ENCODE results near the gene IGF2R.

Gene IGF2R

GRCh38 chr6:160031442-160031841, 62.6 kb downstream of the IGF2R start:
- TF ChIP-seq, protein P1, sequence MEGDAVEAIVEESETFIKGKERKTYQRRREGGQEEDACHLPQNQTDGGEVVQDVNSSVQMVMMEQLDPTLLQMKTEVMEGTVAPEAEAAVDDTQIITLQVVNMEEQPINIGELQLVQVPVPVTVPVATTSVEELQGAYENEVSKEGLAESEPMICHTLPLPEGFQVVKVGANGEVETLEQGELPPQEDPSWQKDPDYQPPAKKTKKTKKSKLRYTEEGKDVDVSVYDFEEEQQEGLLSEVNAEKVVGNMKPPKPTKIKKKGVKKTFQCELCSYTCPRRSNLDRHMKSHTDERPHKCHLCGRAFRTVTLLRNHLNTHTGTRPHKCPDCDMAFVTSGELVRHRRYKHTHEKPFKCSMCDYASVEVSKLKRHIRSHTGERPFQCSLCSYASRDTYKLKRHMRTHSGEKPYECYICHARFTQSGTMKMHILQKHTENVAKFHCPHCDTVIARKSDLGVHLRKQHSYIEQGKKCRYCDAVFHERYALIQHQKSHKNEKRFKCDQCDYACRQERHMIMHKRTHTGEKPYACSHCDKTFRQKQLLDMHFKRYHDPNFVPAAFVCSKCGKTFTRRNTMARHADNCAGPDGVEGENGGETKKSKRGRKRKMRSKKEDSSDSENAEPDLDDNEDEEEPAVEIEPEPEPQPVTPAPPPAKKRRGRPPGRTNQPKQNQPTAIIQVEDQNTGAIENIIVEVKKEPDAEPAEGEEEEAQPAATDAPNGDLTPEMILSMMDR (IDR thresholded peaks at IDR 0.05; ENCODE audit: low read depth, low read length), result no peak
- TF ChIP-seq MYC (IDR thresholded peaks at IDR 0.05; ENCODE audit: low read depth, low read length) (no peak), POLR2A (IDR thresholded peaks at IDR 0.05; ENCODE audit: extremely low read depth, insufficient read length) (no peak)
- TF ChIP-seq, protein P2, sequence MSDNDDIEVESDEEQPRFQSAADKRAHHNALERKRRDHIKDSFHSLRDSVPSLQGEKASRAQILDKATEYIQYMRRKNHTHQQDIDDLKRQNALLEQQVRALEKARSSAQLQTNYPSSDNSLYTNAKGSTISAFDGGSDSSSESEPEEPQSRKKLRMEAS (IDR thresholded peaks at IDR 0.05; ENCODE audit: low read depth, low read length), result no peak
- H3K4me3 ChIP-seq (ENCODE audit: low read depth, low read length), result no peak overlapping the region
- no peak for DNase-seq (ENCODE audit: low read depth)

DNA sequence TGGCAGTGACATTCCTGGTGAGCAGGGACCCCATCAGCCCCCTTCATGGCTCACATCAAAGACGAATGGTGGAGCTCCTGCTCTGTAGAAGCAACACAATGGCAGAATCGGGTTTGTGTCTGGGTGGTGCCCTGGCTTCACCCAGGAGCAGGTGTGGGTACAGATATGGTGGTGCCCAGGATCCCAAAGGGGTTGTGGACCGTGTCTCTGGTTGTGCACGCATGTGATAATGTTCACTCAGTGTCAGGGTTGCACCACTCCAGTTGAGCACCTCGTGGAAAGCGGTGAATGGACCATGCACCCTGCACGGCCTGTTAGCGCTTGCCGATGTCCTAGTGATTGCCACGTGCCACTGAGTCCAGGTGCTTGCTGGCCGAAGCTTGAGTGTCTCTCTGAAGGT, 63.0 kb downstream of the IGF2R start:
- DNase-seq (ENCODE audit: low read depth), result no peak
- no peak for TF ChIP-seq POLR2A (IDR thresholded peaks at IDR 0.05; ENCODE audit: extremely low read depth, insufficient read length)
- no peak overlapping the region for H3K4me3 ChIP-seq (ENCODE audit: low read depth, low read length)

DNA sequence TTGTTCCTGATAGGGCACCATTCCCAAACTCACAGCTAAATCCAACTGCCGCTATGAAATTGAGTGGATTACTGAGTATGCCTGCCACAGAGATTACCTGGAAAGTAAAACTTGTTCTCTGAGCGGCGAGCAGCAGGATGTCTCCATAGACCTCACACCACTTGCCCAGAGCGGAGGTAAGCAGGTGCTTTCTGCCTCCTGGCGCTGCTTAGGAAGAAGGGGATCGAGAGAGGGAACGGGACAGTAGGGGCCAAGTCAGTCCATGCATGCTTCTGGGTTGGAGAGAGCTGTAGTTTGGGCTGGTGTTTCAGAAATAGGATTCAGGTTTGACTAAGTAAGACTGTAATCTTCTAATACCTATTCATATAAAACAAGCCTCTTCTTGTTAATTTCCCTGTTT, 63.7 kb downstream of the IGF2R start:
- no peak for DNase-seq (ENCODE audit: low read depth)
- no peak overlapping the region for H3K4me3 ChIP-seq (ENCODE audit: low read depth, low read length)
- TF ChIP-seq, protein P2 (IDR thresholded peaks at IDR 0.05; ENCODE audit: low read depth, low read length), result no peak
- no peak for TF ChIP-seq MYC (IDR thresholded peaks at IDR 0.05; ENCODE audit: low read depth, low read length)
- TF ChIP-seq, protein P1 (IDR thresholded peaks at IDR 0.05; ENCODE audit: low read depth, low read length), result no peak
- no peak for TF ChIP-seq POLR2A (IDR thresholded peaks at IDR 0.05; ENCODE audit: extremely low read depth, insufficient read length)

GRCh38 chr6:160034036-160034930, 65.4 kb downstream of the IGF2R start:
- DNase-seq (ENCODE audit: low read depth), result no peak
- TF ChIP-seq, protein P1 (IDR thresholded peaks at IDR 0.05; ENCODE audit: low read depth, low read length), result no peak
- TF ChIP-seq, protein P2 (IDR thresholded peaks at IDR 0.05; ENCODE audit: low read depth, low read length), result no peak
- no peak for TF ChIP-seq MYC (IDR thresholded peaks at IDR 0.05; ENCODE audit: low read depth, low read length)
- no peak for TF ChIP-seq POLR2A (IDR thresholded peaks at IDR 0.05; ENCODE audit: extremely low read depth, insufficient read length)

GRCh38 chr6:160035241-160035640, 66.4 kb downstream of the IGF2R start:
- no peak for DNase-seq (ENCODE audit: low read depth)
- no peak overlapping the region for H3K4me3 ChIP-seq (ENCODE audit: low read depth, low read length)
- no peak for TF ChIP-seq POLR2A (IDR thresholded peaks at IDR 0.05; ENCODE audit: extremely low read depth, insufficient read length)
- no peak for TF ChIP-seq MYC (IDR thresholded peaks at IDR 0.05; ENCODE audit: low read depth, low read length)

More at GRCh38 chr6:160034036-160034930, 65.4 kb downstream of the IGF2R start:
- no peak overlapping the region for H3K4me3 ChIP-seq (ENCODE audit: low read depth, low read length)

DNA sequence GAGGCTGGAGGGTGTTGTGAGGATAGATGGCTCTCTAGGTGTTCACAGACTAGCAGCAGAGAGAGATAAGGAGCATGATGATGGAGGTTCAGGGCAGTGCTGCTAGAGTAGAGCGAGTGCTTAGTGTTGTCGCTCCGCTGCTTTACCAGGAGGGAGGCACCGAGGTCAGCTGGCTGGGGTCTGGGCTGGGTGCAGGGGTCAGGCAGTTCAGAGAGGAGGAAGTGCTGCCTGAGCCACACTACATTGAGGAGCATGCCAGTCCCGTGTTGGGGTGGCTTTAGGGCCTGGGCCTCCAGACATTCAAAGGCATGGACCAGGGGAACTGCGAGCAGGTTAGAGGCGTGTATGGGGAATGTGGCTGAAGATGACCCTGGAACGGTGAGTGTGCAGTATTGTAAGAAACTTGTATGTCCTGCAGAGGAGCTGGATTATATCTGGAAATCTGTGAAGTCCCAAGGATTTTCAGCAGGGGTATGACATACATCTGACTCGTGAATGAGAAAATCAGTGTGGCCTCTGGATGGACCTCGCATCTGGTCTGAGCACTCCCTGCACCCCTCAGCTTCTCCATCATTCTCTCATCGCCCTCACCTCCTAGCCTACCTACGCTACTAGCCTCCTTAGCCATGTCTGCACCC, 66.9 kb downstream of the IGF2R start:
- no peak for DNase-seq (ENCODE audit: low read depth)
- TF ChIP-seq POLR2A (IDR thresholded peaks at IDR 0.05; ENCODE audit: extremely low read depth, insufficient read length), result no peak
- TF ChIP-seq, protein P2 (IDR thresholded peaks at IDR 0.05; ENCODE audit: low read depth, low read length), result no peak
- no peak for TF ChIP-seq MYC (IDR thresholded peaks at IDR 0.05; ENCODE audit: low read depth, low read length)
- TF ChIP-seq, protein P1 (IDR thresholded peaks at IDR 0.05; ENCODE audit: low read depth, low read length), result no peak
- no peak overlapping the region for H3K4me3 ChIP-seq (ENCODE audit: low read depth, low read length)
